Activated naive CD8-positive, alpha-beta T cell treated with anti-CD3 and anti-CD28 coated beads, Interleukin-2, amount 50 U/mL, for 16 hours (primary cell): Measurements from ENCODE around the gene LRRK1.

Experiments
- DNase-seq: peaks from one replicate; pipeline ENCODE4 v3.0.0-alpha.2; 2020; ENCODE audit warnings: low read depth, low spot score

Gene LRRK1

DNA sequence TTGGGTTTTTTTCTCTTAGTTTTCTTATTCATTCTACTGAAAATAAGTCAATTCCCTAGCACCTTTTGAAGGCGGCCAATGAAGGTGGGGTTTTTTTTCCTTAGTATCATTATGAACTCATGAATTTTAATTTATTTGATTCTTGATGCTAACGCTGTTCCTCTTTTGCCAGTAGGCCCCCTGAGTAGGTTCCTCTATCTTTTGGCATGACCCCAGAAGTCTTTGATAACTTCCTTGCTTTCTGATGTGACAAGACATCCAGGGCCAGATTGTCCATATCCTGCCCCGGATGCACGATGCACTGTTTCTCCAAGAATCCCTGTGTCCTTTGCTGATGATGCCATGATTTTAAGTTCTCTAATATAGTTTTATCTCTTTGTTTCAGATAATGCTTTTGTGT lies 20.6 kb downstream of the LRRK1 start:
- no peak for DNase-seq

GRCh38 chr15:100940767-100941379 lies 21.7 kb downstream of the LRRK1 start:
- no peak for DNase-seq

- no peak for DNase-seq
These were observed 22.4 kb downstream of the LRRK1 start for GRCh38 chr15:100941536-100941935.

- no peak for DNase-seq
These were observed 23.7 kb downstream of the LRRK1 start for GRCh38 chr15:100942656-100943425.

GRCh38 chr15:100944244-100944895 lies 25.2 kb downstream of the LRRK1 start:
- DNase-seq: no peak

DNA sequence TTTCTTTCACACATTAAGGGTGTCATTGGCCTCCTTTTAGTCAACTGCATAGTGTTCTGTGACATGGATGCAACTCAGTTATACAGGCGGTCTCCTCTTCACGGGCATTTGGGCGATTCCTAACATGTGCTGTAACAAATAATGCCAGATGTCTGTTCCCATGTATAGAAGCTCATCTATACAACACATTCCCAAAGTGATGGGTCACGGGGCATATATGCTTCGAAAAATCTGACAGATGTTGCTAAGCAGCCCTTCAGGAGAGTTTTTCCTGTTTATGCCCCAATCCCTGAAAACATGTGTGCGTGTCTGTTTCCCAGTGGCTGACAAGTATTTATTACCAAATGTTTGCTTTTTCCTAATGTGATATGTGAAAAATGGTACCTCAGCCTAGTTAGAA lies 25.8 kb downstream of the LRRK1 start:
- DNase-seq: no peak

- no peak for DNase-seq
These were observed 28.7 kb downstream of the LRRK1 start for GRCh38 chr15:100947760-100948429.

DNA sequence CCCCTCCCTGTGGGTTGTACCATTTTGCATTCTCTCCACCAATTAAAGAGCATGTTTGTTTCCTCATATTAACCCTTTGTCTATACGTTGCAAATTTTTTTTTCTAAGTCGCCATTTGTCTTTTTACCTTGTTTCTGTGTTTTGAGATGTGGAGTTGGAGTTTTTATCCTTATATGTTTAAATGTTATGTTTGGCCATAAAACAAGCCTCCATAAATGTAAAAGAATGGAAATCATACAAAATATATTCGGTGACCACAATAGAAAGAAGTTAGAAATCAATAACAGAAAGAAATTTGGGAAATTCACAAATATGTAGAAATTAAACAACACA lies 29.2 kb downstream of the LRRK1 start:
- DNase-seq: no peak

DNA sequence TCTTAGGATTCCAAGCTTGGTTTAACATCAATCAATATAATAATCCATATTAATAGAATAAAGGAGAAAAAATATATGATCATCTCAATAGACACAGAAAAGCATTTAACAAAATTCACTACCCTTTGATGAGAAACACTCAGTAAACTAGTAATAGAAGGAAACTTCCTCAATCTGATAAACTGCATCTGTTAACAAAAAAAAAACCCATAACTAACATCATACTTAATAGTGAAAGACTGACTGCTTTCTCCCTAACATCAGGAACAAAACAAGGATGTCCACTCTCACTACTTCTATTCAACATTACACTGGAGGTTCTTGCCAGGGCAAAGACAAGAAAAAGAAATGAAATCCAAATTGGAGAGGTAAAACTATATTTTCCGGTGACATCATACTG lies 30.5 kb downstream of the LRRK1 start:
- DNase-seq: no peak

DNA sequence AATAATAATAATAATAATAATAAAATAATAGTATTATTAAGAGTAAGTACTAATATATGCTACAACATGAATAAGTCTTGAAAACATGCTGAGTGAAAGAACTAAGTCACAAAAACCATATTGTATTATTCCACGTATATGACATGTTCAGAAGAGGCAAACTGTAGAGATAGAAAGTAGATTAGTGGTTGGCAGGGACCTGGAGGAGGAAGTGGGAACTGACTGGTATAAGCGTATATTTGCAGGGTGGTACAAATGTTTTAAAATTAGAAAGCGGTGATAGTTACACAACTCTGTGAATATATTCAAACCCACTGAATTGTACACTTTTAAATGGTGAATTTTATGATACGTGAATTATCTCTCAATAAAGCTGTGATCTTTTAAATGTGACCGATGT lies 32.8 kb downstream of the LRRK1 start:
- DNase-seq: no peak

DNA sequence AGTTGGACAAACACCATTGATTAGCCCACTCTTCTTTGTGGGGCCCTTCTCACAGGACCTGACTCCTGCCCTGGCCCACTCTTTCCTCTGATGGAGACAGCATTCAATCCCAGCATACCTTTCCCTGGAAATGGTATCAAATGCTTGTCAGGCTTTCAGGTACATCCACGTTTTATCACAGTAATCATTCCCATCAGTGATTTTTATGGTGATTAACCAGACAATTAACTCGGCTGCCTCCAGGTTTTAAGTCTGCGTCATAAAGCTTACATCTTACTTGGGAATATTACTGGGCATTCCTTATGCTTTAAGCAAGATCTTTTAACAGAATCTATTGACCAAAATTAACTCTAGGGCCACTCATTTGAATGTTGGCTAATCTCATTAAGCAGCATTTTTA lies 33.4 kb downstream of the LRRK1 start:
- DNase-seq: no peak

DNA sequence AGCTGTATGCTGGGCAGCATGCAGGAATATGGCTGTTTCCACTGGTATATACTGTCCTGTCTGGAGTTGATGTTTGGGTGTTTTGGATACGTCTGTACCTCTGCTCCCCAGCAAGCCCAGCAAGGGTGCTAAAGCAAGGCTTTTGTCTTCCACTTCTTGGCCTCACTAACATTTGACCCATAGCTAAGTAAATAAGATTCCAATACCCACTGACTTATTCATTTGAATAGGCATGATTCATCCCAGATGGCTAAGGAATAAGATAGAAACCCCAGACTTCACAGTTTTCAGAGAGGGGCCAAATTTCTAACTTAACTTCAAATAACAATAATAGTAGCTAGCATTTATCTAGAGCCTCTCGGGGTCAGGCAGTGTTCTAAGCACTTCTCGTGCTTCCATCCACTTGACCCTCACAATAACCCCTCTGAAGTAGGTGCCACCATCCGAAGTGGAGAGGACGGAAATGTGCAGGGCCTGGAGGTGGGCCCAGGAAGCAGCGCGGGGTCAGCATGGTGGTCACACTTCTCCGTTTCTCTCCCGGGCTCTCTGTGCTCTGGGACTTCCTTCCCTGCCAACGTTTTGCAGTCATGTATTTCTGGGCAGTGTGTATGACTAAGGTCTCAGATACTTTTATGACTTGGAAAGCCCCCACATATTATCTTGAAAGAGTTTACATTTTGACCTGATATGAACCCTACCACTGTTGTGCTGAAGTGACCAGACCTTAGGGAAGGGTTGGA lies 39.3 kb downstream of the LRRK1 start:
- no peak for DNase-seq

DNA sequence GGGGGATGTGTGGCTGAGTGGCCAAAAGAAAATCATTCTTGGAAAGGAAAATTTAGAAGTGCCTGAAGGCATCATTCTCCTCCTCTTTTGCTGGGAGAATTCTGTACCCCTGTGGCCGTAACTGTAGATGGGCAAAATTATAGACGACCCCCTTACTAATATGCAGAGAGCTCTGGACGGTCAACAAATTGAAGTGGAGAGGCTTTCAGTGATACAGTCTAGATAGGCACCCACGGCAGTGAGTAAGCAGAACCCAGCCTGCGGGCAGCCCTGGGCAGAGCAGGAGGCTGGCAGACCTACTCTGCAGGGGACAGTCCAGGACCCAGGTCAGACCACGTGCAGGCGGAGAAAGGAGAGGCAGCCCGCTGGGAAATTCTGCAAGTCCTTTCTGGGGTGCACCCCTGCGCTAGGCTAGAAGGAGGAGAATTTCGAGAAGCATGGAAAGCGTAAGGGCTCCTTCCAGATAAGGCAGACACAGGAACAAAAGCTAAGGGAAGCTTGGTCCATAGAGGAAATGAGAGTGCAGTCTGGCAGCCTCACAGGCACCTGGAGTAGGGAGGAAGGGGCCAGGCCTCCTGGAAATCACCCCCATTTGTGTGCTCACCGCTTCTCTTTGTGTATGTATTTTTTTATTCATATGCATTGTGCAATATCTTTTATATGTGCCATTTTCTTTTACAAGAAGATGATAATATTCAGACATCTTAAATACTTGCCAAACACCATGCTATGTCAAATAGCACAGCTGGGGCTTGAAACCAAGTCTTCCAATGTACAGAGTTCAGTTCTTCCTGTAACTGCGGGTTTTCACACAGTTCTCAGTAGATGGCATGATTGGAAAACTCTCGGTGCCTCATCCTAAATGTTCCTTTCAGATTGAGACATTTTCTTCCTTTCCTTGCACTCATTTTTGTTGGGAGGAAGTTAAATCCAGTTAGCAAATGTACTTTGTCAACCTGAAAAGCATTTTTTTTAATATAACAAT lies 40.2 kb downstream of the LRRK1 start:
- no peak for DNase-seq

DNA sequence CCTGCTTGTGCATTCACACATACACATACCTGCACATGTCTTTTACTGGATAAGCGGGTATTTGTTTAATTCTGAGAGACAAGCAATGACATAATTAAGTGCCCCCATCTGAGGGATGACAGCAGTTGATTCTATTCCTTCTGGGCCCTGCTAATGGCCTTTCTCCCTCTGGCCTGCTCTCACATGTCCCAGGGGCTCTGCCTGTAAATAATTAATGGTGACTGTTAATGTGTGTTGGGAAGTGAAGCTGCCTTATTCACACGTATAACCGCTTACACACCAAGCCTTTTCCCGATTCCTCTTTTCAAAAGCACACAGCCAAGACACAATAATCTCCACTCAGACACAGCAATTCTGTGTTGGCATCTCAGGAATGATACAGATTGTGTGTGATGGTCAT lies 47.8 kb downstream of the LRRK1 start:
- DNase-seq: no peak

- DNase-seq: no peak
These were observed 49.2 kb downstream of the LRRK1 start for GRCh38 chr15:100968050-100968966.

- DNase-seq: no peak
These were observed 53.8 kb downstream of the LRRK1 start for GRCh38 chr15:100972975-100973350.

DNA sequence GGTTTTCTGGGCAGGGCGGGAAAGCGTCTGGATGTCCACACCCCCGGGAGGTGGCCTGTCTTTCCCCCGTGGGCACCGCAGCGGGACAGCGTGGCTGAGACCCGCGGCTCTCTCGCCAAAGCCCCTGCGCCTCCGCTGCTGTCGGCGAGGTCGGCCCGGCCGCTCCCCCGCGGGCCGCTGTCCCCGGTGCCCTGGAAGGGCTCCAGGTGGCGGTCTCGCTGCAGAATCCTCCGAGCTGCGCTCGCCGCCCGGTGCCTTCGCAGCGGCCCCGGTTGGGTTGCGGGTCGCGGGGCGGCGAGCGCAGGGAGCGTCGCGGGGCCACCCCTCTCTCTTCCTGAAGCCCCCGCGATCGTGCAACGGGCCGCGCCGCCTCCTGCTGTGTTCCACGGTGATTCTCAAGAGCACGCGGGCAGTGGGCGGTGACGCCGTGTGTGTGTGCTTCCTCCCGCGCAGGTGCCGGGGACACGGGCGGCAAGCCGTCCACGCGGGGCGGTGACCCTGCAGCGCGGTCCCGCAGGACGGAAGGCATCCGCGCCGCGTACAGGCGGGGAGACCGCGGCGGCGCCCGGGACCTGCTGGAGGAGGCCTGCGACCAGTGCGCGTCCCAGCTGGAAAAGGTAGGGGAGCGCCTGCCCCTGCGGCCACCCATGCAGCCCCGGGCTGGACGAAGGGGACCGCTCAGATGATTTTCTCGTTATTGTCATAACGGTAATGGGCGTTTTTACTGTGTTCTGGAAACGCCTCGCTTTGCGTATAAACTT lies 54.4 kb downstream of the LRRK1 start:
- DNase-seq: no peak

- DNase-seq: no peak
These were observed 55.9 kb downstream of the LRRK1 start for GRCh38 chr15:100975043-100975442.
